Measurements from ENCODE around the gene CCL24. TPM values are rescaled to one million over a fixed set of nuclear protein-coding genes. Genes with fewer than 3 reads are reported as not detected.

Gene CCL24
- total RNA-seq, 1 experiment from 2014 or later: not detected

DNA sequence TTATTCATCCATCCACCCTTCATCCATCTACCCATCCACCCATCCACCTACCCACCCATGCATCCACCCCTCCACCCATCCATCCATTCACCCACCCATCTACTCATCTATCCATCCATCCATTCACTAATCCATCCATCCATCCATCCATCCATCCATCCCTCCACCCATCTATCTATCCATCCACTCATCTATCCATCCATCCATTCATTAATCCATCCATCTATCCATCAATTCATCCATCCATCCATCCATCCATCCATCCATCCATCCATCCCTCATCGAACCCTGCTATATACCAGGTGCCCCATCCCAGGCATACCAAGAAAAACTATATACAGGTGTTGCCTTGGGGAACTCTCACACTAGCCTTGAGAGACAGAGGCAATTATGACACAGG is 7.1 kb upstream of the CCL24 start (continued):
- TF ChIP-seq, protein P1, sequence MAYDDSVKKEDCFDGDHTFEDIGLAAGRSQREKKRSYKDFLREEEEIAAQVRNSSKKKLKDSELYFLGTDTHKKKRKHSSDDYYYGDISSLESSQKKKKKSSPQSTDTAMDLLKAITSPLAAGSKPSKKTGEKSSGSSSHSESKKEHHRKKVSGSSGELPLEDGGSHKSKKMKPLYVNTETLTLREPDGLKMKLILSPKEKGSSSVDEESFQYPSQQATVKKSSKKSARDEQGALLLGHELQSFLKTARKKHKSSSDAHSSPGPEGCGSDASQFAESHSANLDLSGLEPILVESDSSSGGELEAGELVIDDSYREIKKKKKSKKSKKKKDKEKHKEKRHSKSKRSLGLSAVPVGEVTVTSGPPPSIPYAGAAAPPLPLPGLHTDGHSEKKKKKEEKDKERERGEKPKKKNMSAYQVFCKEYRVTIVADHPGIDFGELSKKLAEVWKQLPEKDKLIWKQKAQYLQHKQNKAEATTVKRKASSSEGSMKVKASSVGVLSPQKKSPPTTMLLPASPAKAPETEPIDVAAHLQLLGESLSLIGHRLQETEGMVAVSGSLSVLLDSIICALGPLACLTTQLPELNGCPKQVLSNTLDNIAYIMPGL (CRISPR knock-in tag; IDR thresholded peaks at IDR 0.05): no peak
- TF ChIP-seq ZNF317 (CRISPR knock-in tag; IDR thresholded peaks at IDR 0.05; ENCODE audit: borderline replicate concordance, low read depth): no peak
- TF ChIP-seq E2F4 (CRISPR knock-in tag; IDR thresholded peaks at IDR 0.05; ENCODE audit: borderline replicate concordance, low read depth): no peak
- TF ChIP-seq ZNF512 (CRISPR knock-in tag; IDR thresholded peaks at IDR 0.05; ENCODE audit: borderline replicate concordance): no peak
- TF ChIP-seq ATF3 (CRISPR knock-in tag; conservative IDR thresholded peaks at IDR 0.05): no peak
- no peak for TF ChIP-seq E2F5 (CRISPR knock-in tag; IDR thresholded peaks at IDR 0.05)
- TF ChIP-seq, protein P2, sequence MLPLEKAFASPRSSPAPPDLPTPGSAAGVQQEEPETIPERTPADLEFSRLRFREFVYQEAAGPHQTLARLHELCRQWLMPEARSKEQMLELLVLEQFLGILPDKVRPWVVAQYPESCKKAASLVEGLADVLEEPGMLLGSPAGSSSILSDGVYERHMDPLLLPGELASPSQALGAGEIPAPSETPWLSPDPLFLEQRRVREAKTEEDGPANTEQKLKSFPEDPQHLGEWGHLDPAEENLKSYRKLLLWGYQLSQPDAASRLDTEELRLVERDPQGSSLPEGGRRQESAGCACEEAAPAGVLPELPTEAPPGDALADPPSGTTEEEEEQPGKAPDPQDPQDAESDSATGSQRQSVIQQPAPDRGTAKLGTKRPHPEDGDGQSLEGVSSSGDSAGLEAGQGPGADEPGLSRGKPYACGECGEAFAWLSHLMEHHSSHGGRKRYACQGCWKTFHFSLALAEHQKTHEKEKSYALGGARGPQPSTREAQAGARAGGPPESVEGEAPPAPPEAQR (CRISPR knock-in tag; IDR thresholded peaks at IDR 0.05): no peak
- no peak for TF ChIP-seq JAZF1 (CRISPR knock-in tag; IDR thresholded peaks at IDR 0.05)

GRCh38 chr7:75819711-75820110 is 6.1 kb upstream of the CCL24 start:
- POLR2A ChIA-PET: no interaction called here
- H3K27me3 Mint-ChIP-seq (ENCODE audit: low read depth): peaks cover 13% of the 10 kb centered on the region; the same call in 1 of the 2 replicates
- H3K36me3 Mint-ChIP-seq: no peaks in the 10 kb centered on the region

GRCh38 chr7:75818472-75818871 is 4.9 kb upstream of the CCL24 start:
- no peaks in the 10 kb centered on the region for H3K4me1 Mint-ChIP-seq
- ATAC-seq (no peak), DNase-seq (ENCODE audit: low spot score) (no peak)
- peaks cover 4% of the 10 kb centered on the region; the same call in 1 of the 2 replicates for H3K9me3 Mint-ChIP-seq
- H3K36me3 Mint-ChIP-seq: no peaks in the 10 kb centered on the region
- peaks cover 11% of the 10 kb centered on the region; the same call in 1 of the 2 replicates for H3K27me3 Mint-ChIP-seq (ENCODE audit: low read depth)
- ChIA-PET POLR2A (no interaction called here), CTCF (no interaction called here)
- H3K4me3 Mint-ChIP-seq: no peak overlapping the region
- no peak overlapping the region for H3K27ac Mint-ChIP-seq
- TF ChIP-seq GTF2I (CRISPR knock-in tag; conservative IDR thresholded peaks at IDR 0.05): no peak
- TF ChIP-seq, protein P3, sequence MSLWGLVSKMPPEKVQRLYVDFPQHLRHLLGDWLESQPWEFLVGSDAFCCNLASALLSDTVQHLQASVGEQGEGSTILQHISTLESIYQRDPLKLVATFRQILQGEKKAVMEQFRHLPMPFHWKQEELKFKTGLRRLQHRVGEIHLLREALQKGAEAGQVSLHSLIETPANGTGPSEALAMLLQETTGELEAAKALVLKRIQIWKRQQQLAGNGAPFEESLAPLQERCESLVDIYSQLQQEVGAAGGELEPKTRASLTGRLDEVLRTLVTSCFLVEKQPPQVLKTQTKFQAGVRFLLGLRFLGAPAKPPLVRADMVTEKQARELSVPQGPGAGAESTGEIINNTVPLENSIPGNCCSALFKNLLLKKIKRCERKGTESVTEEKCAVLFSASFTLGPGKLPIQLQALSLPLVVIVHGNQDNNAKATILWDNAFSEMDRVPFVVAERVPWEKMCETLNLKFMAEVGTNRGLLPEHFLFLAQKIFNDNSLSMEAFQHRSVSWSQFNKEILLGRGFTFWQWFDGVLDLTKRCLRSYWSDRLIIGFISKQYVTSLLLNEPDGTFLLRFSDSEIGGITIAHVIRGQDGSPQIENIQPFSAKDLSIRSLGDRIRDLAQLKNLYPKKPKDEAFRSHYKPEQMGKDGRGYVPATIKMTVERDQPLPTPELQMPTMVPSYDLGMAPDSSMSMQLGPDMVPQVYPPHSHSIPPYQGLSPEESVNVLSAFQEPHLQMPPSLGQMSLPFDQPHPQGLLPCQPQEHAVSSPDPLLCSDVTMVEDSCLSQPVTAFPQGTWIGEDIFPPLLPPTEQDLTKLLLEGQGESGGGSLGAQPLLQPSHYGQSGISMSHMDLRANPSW (CRISPR knock-in tag; conservative IDR thresholded peaks at IDR 0.05; ENCODE audit: low read depth): no peak
- no peak for TF ChIP-seq NFE2L1 (CRISPR knock-in tag; IDR thresholded peaks at IDR 0.05)
- no peak for TF ChIP-seq ZNF416 (CRISPR knock-in tag; IDR thresholded peaks at IDR 0.05)
- TF ChIP-seq JUN (CRISPR knock-in tag; IDR thresholded peaks at IDR 0.05): no peak
- no peak for TF ChIP-seq NR2C2 (CRISPR knock-in tag; IDR thresholded peaks at IDR 0.05)
- TF ChIP-seq E2F1 (CRISPR knock-in tag; IDR thresholded peaks at IDR 0.05): no peak
- TF ChIP-seq, protein P4, sequence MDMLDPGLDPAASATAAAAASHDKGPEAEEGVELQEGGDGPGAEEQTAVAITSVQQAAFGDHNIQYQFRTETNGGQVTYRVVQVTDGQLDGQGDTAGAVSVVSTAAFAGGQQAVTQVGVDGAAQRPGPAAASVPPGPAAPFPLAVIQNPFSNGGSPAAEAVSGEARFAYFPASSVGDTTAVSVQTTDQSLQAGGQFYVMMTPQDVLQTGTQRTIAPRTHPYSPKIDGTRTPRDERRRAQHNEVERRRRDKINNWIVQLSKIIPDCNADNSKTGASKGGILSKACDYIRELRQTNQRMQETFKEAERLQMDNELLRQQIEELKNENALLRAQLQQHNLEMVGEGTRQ (CRISPR knock-in tag; IDR thresholded peaks at IDR 0.05): no peak
- no peak for TF ChIP-seq SP1 (CRISPR knock-in tag; conservative IDR thresholded peaks at IDR 0.05)

More at GRCh38 chr7:75819711-75820110, 6.1 kb upstream of the CCL24 start:
- H3K4me1 Mint-ChIP-seq: no peaks in the 10 kb centered on the region
- DNase-seq (ENCODE audit: low spot score) (no peak), ATAC-seq (no peak)
- CTCF ChIA-PET: interaction anchor here (0.6 kb wide), 1 partner anchor 690 kb away, joined by 3 read pairs; no protein-coding TSS in a partner anchor
- H3K27ac Mint-ChIP-seq: no peak overlapping the region
- peaks cover 4% of the 10 kb centered on the region; the same call in 1 of the 2 replicates for H3K9me3 Mint-ChIP-seq
- no peak overlapping the region for H3K4me3 Mint-ChIP-seq
- TF ChIP-seq RORB (CRISPR knock-in tag; IDR thresholded peaks at IDR 0.05) (no peak), NR1H2 (CRISPR knock-in tag; IDR thresholded peaks at IDR 0.05) (no peak), ETV6 (CRISPR knock-in tag; IDR thresholded peaks at IDR 0.05) (no peak), NR2C2 (CRISPR knock-in tag; IDR thresholded peaks at IDR 0.05) (no peak)
- TF ChIP-seq, protein P5, sequence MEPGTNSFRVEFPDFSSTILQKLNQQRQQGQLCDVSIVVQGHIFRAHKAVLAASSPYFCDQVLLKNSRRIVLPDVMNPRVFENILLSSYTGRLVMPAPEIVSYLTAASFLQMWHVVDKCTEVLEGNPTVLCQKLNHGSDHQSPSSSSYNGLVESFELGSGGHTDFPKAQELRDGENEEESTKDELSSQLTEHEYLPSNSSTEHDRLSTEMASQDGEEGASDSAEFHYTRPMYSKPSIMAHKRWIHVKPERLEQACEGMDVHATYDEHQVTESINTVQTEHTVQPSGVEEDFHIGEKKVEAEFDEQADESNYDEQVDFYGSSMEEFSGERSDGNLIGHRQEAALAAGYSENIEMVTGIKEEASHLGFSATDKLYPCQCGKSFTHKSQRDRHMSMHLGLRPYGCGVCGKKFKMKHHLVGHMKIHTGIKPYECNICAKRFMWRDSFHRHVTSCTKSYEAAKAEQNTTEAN (CRISPR knock-in tag; IDR thresholded peaks at IDR 0.05): no peak
